HTR-8/SVneo (cell line): Measurements from ENCODE around the gene MAP1B.
A peak's percentile ranks its signal among the peaks of the same experiment; 100 is the strongest.
"Not testable (repeated sequence)": the region's sequence is repeated elsewhere in the genome, so short reads cannot be mapped to it uniquely, and the experiment has no call there.

Source experiments
- DNase-seq: peaks from one replicate; pipeline ENCODE4 v3.0.0; 2011; ENCODE audit warnings: low spot score, mixed read lengths; ENCODE audit not compliant: insufficient read length
- FAIRE-seq: peaks from 2 replicates; lab custom pipeline; 2011; peaks lifted over from hg19 to GRCh38; lab: Jason Lieb, UNC

The MAP1B gene

DNA sequence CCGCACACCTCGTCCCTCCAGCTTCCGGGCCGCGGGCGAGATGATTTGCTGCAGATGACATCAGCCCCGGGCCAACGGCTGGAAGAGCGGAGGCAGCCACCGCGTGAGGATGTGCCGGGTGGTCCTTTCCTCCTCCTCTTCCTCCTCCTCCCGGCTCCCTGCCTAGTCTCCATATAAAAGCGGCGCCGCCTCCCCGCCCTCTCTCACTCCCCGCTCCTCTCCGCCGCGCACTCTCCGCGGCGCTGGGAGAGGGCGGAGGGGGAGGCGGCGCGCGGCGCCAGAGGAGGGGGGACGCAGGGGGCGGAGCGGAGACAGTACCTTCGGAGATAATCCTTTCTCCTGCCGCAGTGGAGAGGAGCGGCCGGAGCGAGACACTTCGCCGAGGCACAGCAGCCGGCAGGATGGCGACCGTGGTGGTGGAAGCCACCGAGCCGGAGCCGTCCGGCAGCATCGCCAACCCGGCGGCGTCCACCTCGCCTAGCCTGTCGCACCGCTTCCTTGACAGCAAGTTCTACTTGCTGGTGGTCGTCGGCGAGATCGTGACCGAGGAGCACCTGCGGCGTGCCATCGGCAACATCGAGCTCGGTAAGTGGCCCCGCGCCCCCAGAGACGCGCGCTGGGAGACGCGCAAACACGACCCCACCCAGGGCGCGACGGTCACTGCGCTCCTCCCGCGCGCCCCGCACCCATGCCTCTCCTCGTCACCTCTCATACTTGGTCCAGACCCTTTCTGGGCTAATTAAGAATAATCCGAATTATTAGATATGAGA, at the start of gene MAP1B:
Gene MAP1B, plus strand, starts transcription at position 345 of the 770 bp plus-strand sequence. Its CDS starts 57 bp downstream, at position 402.
- peak; percentile 84 for FAIRE-seq
- DNase-seq: peak; percentile 59

DNA sequence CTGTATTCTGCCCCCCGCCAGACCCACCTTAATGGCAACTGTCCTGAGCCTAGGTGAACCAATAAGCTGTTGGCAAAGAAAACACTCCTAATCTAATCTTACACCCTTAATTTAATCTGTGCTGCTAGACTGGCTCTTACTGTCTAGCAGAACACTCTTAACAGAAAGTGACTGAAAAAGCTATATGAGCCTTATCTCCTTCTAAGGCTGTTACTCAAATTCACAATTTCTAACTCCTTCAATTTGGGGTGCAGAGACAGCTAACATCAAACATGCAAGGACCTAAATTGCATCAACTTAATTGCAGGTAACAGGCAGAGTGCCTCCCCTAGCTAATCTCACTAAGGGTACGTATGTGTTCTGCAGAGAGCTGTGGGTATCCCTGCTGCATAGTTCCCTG, 49.5 kb upstream of the MAP1B start:
- DNase-seq: no peak
- FAIRE-seq: no peak

DNA sequence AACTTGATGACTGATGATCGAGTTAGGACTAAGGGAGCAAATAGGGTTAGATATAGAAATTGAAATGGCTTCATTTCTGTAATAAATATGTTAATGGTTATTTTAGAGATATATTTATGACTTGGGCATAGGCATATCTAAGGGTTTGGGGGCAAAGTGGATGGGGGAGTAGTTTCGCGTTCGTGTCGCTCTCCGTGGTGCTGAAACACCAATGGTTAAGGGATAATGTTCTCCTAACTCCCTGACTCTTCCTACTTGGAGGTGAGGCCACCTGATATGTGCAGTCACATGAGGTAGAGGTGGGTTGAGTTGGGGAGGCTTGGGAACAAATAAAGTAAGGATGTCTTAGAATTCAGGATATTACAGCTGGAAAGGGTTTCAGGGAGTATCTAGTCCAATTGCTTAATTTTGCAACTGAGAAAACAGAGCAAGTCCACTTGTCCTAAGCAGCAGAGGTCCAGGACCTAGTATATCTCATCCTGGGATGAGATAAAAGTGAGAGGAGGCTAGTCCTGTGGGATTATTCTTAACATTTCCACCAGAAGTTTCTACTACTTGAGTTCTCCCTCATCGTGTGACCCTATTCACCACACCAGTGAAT, 44.0 kb upstream of the MAP1B start:
- FAIRE-seq: no peak
- DNase-seq: peak; percentile 20

DNA sequence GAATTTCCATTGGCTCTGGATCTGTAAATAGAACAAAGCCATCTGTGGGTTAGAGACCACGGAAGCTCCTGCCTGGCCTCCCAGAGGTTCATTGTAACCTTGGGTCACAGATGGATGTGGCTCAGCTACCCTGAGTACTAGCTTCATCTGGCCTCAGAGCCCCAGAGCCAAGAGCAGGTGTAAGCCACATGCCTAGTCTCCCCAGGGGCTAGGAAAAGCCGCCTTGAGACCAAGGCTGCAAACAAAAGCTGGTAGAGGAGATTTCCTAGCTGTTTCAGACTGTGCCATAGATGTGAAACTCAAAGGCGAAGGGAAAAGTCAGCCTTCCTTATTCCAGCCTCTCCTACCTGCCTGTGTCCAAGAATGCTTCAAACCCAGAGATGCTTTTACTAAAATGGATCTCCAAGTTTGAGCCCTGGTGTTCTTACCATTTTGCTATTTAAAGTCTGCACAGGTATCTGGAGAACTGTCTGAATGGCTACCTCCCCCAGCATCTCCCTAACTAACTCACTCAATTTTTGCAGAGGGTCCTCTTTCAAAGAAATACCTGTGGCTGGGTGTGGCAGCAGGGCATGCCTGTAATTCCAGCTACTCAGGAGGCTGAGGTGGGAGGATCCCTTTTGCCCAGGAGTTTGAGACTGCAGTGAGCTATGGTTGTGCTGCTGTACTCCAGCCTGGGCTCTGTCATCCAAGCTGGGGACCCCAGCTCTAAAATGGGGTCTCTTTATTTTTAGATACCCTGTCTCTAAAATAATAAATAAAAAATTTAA, 42.3 kb upstream of the MAP1B start:
- DNase-seq: no peak
- FAIRE-seq: no peak

DNA sequence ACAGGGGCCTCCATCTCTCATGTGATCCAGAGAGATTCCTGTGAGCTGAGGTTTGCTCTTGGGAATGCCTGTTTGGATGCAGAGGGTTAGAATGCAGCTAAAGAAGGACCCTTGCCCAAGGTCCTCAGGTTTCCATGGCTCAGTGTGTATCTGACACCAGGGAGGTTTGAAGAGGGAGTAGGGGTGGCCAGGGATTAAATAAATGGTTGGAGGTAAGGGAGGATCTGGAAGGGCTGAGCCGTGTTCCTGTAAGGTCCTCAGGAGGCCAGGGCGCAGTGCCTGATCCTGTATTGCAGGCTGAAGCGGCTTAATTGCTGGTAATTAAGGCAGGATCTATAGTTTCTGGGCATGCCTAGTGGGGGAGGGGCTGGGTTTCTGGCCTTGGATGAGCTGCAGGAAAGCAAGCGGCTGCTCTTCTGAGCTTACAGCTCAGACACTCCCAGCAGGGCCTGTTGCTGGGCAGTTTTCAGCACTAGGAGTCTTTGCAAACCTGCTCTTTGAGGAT, 41.5 kb upstream of the MAP1B start:
- no peak for FAIRE-seq
- DNase-seq: no peak

DNA sequence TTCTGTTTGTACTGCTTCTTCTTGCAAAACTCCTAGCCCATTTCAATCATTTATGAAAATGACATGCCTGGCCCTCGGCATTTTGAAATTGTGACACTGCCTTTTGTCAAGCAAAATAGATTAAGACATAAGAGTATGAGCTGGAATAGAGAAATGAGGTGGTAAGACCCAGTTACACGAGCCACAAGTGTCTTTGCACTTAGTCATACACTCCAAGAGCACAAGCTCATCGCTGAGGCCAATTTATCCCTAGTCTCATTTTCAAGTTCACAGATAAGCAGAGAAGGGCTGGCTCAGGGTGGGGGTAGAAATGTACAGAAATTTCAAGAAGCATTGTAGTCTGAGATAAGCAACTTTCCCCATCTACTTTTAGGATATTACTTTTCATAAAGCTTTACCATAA, 40.6 kb upstream of the MAP1B start:
- peak; percentile 73 for FAIRE-seq
- peak; percentile 57 for DNase-seq

DNA sequence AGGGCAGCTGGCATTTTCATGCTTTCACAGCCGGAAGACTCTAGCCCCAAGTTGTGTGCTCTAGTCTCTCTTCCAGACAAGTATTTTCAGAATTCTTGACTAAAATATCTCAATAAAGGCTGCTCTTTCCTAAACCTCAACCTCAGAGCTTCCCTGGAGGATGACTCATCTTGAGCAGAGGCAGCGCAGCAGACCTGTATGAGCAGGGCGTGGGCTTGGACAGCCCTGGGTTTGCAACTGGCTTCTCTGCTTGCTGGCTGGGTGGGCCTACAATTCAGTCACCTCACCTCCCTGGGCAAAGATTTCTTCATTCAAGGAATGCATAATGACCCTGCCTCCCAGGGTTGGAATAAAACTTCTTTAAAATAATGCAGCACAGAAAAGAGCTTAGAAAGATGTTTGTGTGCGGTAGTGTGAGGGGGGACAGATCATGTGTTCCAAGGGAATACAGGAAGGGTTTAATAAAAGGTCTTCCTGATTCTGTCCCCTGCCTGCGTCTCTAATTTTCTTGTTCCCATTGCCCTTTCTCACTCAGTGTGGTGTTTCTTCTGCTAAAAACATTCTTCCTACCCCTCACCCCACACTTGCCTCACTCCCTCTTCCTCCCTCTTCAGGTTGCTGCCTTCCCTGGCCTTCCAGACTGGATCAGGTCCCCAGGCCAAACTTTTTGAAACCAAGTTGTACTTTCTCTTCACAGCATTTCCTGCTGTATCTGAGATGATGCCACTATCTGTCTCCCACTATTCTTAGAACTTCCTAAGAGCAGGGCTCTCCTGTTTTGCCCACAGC, 39.4 kb upstream of the MAP1B start:
- DNase-seq: peak; percentile 62
- FAIRE-seq: peak; percentile 90

DNA sequence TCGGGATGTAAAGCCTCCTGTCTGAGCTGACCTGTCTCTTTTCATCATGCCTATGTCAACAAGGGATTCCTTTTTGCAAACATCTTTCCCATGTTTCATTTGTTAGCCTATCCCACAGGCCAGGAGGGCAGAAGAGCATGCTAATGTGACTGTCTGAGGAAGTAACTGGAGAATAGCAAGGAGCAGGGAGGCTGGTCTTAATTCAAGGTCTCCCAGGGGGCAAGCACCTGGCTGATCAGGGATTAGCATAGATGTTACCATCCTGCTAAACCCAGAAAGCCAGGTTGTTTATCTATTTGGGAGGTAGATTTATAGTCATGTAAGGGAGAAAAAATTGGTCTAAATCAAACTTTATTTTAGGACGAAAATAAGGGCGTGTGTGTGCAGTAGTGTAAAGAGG, 36.7 kb upstream of the MAP1B start:
- FAIRE-seq: peak; percentile 36
- DNase-seq: no peak

DNA sequence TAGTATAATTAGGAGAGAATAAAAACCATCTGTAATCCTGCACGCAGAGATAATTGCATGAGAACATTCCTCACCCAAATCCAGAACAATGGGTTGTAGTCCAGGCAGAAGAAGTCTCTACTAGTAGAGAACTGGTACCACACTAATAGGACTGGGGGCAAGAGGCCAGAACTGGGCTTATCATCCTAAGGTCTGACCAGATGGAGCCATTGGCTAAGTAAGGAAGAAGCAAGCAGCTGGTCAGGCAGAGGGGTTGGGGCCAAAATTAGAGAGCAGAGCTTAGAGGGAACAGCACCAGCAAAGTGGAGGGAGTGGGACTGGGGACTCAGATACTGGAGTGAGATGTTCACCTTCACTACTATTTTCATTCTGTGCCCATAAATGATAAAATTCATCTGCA, 35.4 kb upstream of the MAP1B start:
- no peak for DNase-seq
- no peak for FAIRE-seq

DNA sequence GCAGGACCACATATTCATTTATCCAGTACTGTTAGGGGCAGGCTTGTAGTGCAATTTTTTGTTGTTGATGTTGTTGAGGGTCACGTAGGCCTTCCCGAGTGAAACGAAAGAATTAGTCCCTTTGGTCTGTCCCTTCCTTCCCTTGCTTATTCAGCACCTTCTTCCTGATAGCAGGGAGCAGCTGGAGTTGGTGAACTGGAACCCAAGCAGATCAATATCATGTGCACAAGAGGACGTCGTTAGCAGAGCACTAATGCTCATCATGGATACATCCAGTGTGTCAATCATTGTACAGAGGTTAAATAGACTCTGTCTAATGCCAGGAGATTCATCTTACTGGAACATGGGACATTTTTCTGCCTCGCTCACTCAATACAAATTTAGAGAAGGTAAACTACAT, 33.0 kb upstream of the MAP1B start:
- no peak for FAIRE-seq
- no peak for DNase-seq

DNA sequence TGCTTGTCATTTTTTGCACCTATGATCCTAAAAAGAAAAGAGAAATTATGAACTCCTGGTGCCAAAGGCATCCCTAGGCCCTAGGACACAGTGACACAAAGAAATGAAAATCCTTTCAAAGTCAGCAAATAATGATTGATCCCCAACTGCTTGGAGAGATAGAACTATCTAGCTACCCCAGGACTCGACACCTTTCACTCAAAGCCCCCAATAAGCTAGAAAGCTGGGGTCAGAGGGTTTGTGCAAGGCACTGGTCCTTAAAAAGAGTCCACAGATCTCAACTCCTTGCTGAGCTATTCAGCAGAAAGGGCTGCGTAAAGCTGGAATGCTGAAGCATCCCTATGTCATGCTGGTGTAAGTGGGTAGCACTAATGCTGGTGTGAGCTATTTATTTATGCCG, 31.8 kb upstream of the MAP1B start:
- FAIRE-seq (no peak), DNase-seq (no peak)

DNA sequence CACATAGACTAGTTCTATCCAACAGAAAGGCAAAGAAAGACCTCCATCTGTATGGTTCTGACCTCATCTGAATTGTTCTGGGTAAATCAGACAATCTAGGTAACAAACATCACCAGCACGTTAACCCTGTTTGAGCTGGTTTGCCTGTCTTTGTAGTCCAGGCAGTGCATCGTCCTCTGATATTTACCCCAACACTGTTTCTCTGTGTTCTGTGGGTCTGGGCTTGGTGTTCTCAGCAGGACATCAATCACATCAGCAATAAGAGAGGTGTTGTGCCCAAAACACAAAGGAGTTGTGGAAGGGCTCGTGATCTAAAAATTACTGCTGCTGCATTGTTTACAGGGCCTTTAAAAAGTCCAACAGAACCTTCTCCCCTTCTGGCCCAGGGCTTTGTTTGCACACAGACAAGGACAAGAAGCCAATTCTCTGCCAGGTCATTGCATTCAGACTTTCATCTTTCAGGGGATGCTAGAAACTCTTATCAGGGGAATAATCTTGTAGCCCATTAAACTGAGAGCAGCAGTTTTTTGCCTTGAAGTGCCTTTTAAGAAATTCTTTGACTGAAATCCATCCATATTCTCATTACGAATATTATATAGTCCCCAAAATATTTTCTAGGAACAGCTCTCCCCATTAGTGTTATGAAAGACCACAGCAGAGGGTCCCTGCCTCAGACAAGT, 30.5 kb upstream of the MAP1B start:
- DNase-seq: no peak
- no peak for FAIRE-seq

DNA sequence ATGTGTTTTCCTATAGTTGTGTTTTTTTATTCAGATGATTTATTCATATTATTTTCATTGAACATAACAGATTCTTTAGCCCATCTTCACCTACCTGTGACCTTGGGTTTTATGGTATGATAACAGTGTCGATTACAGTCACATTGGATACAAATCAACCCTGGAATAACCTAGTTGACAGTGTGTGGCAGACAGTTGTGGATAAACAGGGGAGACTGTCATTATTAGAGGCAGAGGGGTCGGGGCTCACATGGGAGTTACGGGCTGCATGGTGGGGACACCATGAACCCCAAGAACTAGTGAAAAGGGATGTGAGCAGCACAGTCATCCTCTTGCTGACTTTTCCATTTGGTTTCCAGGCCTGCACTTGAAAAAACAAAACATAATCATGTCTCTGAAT, 29.9 kb upstream of the MAP1B start:
- no peak for DNase-seq

DNA sequence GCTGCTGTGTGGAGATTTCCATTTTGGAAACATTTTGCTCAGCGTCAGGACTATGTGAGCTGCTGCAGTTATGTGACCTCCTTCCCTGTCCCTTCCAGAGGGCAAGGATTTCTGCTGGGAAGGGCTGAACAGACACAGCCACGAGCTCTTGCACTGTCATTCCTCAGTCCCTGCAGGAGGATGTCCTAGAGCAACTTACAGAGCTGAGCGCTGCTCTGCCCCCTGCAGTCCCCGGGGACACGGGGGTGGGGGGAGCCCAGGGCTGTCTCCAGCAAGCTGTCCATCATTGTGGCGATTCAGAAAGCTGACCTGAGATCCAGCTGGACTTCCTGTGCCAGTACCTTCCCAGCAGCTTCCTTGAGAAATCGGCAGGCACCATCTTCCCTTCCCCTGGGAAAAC, 28.0 kb upstream of the MAP1B start:
- DNase-seq (peak; percentile 30), FAIRE-seq (peak; percentile 16)

More for the DNA sequence above, 29.9 kb upstream of the MAP1B start:
- FAIRE-seq: no peak

DNA sequence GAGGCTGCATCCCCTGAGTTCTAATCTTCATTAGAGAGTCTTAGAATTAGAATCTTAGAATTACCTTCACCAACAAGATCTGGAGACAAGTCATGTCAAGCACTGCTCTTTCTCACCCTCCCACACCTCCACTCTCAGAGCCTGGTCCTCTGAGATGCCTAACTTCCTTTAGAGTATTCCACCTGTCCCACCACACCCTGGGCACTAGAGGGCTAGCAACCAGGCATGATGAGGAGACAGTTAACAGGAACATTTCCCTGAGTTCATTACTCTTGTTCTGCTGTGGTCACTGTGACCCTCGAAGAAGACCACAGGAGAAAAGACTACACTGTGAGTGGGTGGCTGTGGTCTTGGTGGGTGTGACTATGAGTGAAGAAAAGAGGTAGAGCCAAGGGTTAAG, 25.2 kb upstream of the MAP1B start:
- FAIRE-seq: peak; percentile 9
- DNase-seq: no peak

DNA sequence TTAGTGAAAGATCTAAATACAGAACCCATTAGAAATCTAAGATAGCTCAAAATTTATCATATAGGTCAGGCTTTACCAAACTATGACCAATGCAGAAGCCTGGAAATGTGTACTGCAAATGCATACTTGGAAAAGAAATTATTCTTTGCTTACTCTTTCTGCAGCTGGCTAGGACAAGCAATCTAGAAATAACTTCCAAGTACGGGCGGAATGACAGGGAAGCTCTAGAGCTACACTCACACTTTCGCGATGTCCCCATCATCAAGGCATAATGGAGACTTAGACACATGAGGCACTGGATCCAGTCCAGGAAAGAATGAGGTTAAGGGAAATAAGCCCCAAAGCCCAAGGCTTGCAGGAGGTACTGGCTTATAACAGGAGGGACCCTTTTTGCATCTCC, 22.4 kb upstream of the MAP1B start:
- DNase-seq: no peak
- FAIRE-seq: no peak

DNA sequence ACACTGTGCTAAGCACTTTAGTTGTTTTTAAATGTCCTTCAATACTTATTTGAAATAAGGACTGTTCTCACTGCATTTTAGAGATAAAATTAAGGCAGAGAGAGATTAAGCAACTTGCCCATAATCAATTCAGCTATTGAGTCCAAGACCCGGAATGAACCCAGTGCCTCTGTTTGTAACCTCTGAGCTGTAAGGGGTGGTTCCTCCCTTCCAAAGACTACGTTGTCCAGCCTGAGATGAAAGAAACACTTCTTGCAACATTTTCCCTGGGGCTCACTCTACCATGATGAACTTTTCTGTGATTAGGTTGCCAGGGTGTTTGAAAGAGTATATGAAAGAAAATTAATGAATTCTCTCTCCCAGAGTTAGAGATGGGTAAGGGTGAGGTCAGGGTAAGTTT, 22.0 kb upstream of the MAP1B start:
- DNase-seq: no peak
- no peak for FAIRE-seq

DNA sequence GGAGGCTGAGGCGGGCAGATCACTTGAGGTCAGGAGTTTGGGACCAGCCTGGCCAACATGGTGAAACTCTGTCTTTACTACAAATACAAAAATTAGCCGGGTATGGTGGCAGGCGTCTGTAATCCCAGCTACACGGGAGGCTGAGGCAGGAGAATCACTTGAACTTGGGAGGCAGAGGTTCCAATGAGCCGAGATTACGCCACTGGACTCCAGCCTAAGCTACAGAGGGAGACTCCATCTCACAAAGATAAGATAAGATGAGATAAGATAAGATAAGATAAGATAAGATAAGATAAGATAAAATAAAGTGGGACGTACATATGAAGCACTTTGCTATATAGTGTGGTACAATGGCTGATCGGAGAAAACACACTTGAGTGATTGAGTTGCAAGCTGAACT, 17.6 kb upstream of the MAP1B start:
- not testable (repeated sequence) for FAIRE-seq, DNase-seq

DNA sequence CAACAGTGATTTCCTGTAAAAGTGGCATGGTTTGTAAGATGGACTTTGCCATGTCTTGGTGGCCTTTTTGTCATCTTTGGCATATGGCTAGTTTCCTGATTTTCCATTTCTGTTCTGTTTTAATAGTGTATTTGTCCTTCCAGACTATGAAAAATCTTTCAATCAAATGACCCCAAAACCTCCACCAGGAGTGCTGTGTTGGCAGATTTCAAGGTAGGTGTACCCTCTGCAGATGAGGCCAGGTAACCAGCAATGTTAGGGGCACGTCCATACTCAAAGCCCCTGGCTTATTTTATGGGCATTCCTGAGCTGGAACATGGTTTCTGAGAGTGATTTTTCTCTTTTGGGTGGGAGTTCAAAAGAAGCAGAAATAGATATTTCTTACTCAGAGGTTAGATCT, 15.2 kb upstream of the MAP1B start:
- DNase-seq (no peak), FAIRE-seq (no peak)

DNA sequence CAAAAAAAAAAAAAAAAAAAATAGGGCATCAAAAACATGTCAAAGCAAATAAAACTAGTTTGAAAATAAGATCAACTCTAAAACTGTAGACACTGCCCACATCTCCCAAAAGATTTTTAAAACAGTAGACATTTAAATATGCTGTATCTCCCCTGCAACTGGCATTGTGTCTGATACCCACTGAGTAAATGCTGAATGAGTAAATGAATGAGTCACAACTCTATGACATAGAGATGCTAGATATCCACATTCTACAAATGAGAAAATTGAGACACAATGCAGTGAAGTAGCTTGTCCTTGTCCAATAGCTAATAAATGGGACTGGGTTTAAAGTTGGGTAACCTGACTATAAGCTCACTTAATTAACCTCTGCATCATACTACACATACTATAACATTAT, 14.1 kb upstream of the MAP1B start:
- FAIRE-seq: no peak

More for the DNA sequence above, 14.1 kb upstream of the MAP1B start:
- DNase-seq: no peak
